ENCODE measurements around the gene TMEM272.

Gene TMEM272

GRCh38 chr13:51797664-51798488 is 47.1 kb downstream of the TMEM272 start:
- H3K27ac ChIP-seq = no peak overlapping the region
- TF ChIP-seq CTCF (IDR thresholded peaks at IDR 0.05) = peak; percentile 80
- no peak for TF ChIP-seq ZFX (IDR thresholded peaks at IDR 0.05; ENCODE audit: borderline replicate concordance)

- no peak overlapping the region for H3K27ac ChIP-seq
- TF ChIP-seq ZFX (IDR thresholded peaks at IDR 0.05; ENCODE audit: borderline replicate concordance) (no peak), CTCF (IDR thresholded peaks at IDR 0.05) (no peak)
These were observed 48.4 kb downstream of the TMEM272 start for GRCh38 chr13:51796546-51796945.

DNA sequence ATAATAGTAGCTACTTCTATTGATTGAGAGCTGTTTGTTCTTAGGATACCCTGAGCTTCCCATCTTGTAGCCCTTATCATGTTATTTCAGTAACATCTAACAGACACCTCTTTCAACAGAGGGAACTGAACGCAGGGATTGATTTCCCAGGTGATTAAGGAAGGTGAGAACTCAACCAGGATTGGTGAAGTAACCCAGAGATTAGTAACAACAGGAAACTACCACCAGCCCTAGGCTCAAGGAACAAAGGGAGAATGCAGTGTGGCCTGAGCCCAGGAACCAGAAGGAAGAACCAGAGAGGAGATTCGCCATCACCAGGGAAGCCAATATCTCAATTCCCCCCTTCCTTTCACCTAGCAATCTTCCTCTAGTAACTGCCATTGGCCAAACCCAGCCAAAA is 49.6 kb downstream of the TMEM272 start:
- TF ChIP-seq CTCF (IDR thresholded peaks at IDR 0.05) = no peak
- TF ChIP-seq ZFX (IDR thresholded peaks at IDR 0.05; ENCODE audit: borderline replicate concordance) = no peak

GRCh38 chr13:51794964-51795363 is 50.0 kb downstream of the TMEM272 start:
- H3K27ac ChIP-seq = no peak overlapping the region
- no peak for TF ChIP-seq ZFX (IDR thresholded peaks at IDR 0.05; ENCODE audit: borderline replicate concordance)
- TF ChIP-seq CTCF (IDR thresholded peaks at IDR 0.05) = no peak

More for the DNA sequence above, 49.6 kb downstream of the TMEM272 start:
- no peak overlapping the region for H3K27ac ChIP-seq

- H3K27ac ChIP-seq = no peak overlapping the region
- TF ChIP-seq CTCF (IDR thresholded peaks at IDR 0.05) (no peak), ZFX (IDR thresholded peaks at IDR 0.05; ENCODE audit: borderline replicate concordance) (no peak)
These were observed 51.3 kb downstream of the TMEM272 start for GRCh38 chr13:51793570-51794271.

- TF ChIP-seq ZFX (IDR thresholded peaks at IDR 0.05; ENCODE audit: borderline replicate concordance) (no peak), CTCF (IDR thresholded peaks at IDR 0.05) (no peak)
- no peak overlapping the region for H3K27ac ChIP-seq
These were observed 58.3 kb downstream of the TMEM272 start for GRCh38 chr13:51786425-51787265.
